Astrocyte (in vitro differentiated cells and primary cell): ENCODE results near the gene TRIO.

Source experiments
- EZH2 ChIP-seq: IDR thresholded peaks from 2 replicates; pipeline ENCODE4 v1.6.1; 2012; ENCODE audit warnings: mild to moderate bottlenecking, low read length, inconsistent platforms; ENCODE audit not compliant: insufficient read depth
- TF ChIP-seq, protein P1 (sequence below): IDR thresholded peaks from 2 replicates; pipeline ENCODE4 v1.5.1; 2011; ENCODE audit warnings: low read depth, mild to moderate bottlenecking, inconsistent platforms, low read length, moderate library complexity; ENCODE audit not compliant: insufficient read depth

DNA sequence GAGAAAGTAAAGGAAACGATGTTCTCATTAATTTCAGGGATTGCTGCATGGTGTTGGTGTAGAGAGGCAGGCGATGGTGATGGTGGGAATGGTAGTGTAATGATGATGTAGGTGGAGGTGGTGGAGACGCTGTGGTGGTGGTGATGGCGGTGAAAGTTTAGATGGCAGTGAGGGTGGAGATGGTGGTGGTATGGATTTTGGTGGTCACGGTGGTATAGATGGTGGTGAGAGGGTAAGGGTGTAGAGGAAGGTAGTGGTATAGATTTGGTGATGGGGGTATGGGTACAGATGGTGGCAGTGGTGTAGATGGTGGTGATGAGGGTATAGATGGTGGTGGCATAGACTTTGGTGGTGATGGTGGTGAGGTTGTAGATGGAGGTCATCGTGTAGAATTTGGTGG is 259.3 kb downstream of the TRIO start:
- TF ChIP-seq, protein P1, sequence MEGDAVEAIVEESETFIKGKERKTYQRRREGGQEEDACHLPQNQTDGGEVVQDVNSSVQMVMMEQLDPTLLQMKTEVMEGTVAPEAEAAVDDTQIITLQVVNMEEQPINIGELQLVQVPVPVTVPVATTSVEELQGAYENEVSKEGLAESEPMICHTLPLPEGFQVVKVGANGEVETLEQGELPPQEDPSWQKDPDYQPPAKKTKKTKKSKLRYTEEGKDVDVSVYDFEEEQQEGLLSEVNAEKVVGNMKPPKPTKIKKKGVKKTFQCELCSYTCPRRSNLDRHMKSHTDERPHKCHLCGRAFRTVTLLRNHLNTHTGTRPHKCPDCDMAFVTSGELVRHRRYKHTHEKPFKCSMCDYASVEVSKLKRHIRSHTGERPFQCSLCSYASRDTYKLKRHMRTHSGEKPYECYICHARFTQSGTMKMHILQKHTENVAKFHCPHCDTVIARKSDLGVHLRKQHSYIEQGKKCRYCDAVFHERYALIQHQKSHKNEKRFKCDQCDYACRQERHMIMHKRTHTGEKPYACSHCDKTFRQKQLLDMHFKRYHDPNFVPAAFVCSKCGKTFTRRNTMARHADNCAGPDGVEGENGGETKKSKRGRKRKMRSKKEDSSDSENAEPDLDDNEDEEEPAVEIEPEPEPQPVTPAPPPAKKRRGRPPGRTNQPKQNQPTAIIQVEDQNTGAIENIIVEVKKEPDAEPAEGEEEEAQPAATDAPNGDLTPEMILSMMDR = no peak
- no peak for TF ChIP-seq EZH2
